Endothelial cell of umbilical vein (primary cell): ENCODE results near the gene CERCAM. TPM values are rescaled to one million over a fixed set of nuclear protein-coding genes. Genes with fewer than 3 reads are reported as not detected.

Experiments
- BruUV-seq: library from RNA; stranded (reverse); fragments of 400-500 nt; replicated peaks from 2 replicates; lab custom pipeline; 2021; lab: Mats Ljungman, UMichigan
- CTCF ChIA-PET: fragments of 300-600, 350-600 bp; sonication (Branson Sonifier 250); formaldehyde crosslinking; loops from one replicate; lab custom pipeline; 2021; ENCODE audit warnings: antibody characterized with exemption, inconsistent platforms; lab: Charles Lee
- POLR2A ChIA-PET: fragments of 300-600, 350-600 bp; sonication (Branson Sonifier 250); formaldehyde crosslinking; loops from one replicate; lab custom pipeline; 2021; ENCODE audit warnings: antibody characterized with exemption, inconsistent platforms; lab: Charles Lee
- DNase-seq: peaks from one replicate; pipeline ENCODE4 v3.0.0-alpha.2; 2011; ENCODE audit warnings: low read depth, low spot score
- FAIRE-seq: peaks from 2 replicates; lab custom pipeline; 2011; peaks lifted over from hg19 to GRCh38; lab: Jason Lieb, UNC
- H2AFZ ChIP-seq: 2 replicates; pipeline ENCODE4 v1.6.0; 2012; ENCODE audit warnings: low read depth, low read length, control low read depth, inconsistent platforms
- H3K27ac ChIP-seq: 2 replicates; pipeline ENCODE4 v1.5.1; 2011; ENCODE audit warnings: low read depth, mild to moderate bottlenecking, control low read depth, low read length, moderate library complexity; ENCODE audit not compliant: insufficient read depth
- H3K27me3 ChIP-seq, 2 experiments: 2 replicates each; pipeline versions ENCODE4 v1.6.0 to v1.6.1; 2011; ENCODE audit warnings: low read length in 2 of 2, mixed read lengths in 1 of 2; ENCODE audit not compliant: control insufficient read depth in 2 of 2, insufficient read depth in 2 of 2
- H3K36me3 ChIP-seq, 2 experiments: 2 replicates in 1 of 2; 3 replicates in 1 of 2; pipeline ENCODE4 v1.5.1; 2011; ENCODE audit warnings: low read length in 2 of 2, mild to moderate bottlenecking in 1 of 2, moderate library complexity in 1 of 2; ENCODE audit not compliant: control insufficient read depth in 2 of 2, insufficient read depth in 2 of 2; ENCODE audit errors: extremely low read depth in 1 of 2
- H3K4me1 ChIP-seq: 3 replicates; pipeline ENCODE4 v1.5.1; 2011; ENCODE audit warnings: mild to moderate bottlenecking, low read length; ENCODE audit not compliant: control insufficient read depth, insufficient read depth; ENCODE audit errors: extremely low read depth
- H3K4me2 ChIP-seq: 2 replicates; pipeline ENCODE4 v1.6.1; 2011; ENCODE audit warnings: low read length, control low read depth, mixed read lengths; ENCODE audit not compliant: insufficient read depth
- H3K4me3 ChIP-seq, 3 experiments: fragments of 200-600 bp in 1 of 3; sonication (generic), shearing (Covaris generic) in 1 of 3; replicated peaks in 1 of 3; 2 replicates each; pipeline ENCODE4 v1.5.1; 2011 to 2016; ENCODE audit warnings: control low read depth in 3 of 3, low read length in 3 of 3, mild to moderate bottlenecking in 2 of 3, inconsistent platforms in 1 of 3, low read depth in 1 of 3, moderate library complexity in 1 of 3; ENCODE audit not compliant: insufficient read depth in 1 of 3
- H3K79me2 ChIP-seq: 2 replicates; pipeline ENCODE4 v1.6.0; 2012; ENCODE audit warnings: low read length, inconsistent platforms; ENCODE audit not compliant: control insufficient read depth, insufficient read depth
- H3K9ac ChIP-seq: replicated peaks from 2 replicates; pipeline ENCODE3; 2011; ENCODE audit warnings: low read length, control low read depth; ENCODE audit not compliant: insufficient read depth; ENCODE audit errors: extremely low read depth
- H3K9me1 ChIP-seq: replicated peaks from 3 replicates; pipeline ENCODE4 v1.6.0; 2011; ENCODE audit warnings: mild to moderate bottlenecking, low read length; ENCODE audit not compliant: control insufficient read depth, insufficient read depth; ENCODE audit errors: extremely low read depth
- H3K9me3 ChIP-seq: replicated peaks from 2 replicates; pipeline ENCODE4 v1.5.1; 2012; ENCODE audit warnings: low read length, inconsistent platforms; ENCODE audit not compliant: control insufficient read depth, insufficient read depth
- H4K20me1 ChIP-seq: replicated peaks from 2 replicates; pipeline ENCODE3; 2011; ENCODE audit warnings: mild to moderate bottlenecking, low read length; ENCODE audit not compliant: control insufficient read depth, insufficient read depth; ENCODE audit errors: extremely low read depth
- CTCF ChIP-seq, 2 donors: IDR thresholded peaks; 1 replicate in 1 of 2; 2 replicates in 1 of 2; pipeline ENCODE4 v1.5.1; 2011; ENCODE audit warnings: low read length in 2 of 2, mild to moderate bottlenecking in 2 of 2, moderate library complexity in 2 of 2, control low read depth in 1 of 2, inconsistent platforms in 1 of 2, low read depth in 1 of 2; ENCODE audit not compliant: insufficient read depth in 1 of 2; ENCODE audit errors: extremely low read depth in 1 of 2
- EZH2 ChIP-seq: IDR thresholded peaks from 2 replicates; pipeline ENCODE4 v1.6.1; 2012; ENCODE audit warnings: borderline replicate concordance, low read depth, mild to moderate bottlenecking, moderate library complexity, low read length, inconsistent platforms; ENCODE audit not compliant: severe bottlenecking
- FOS ChIP-seq: IDR thresholded peaks from 2 replicates; pipeline ENCODE4 v1.6.1; 2011; ENCODE audit warnings: mild to moderate bottlenecking, low read length, moderate library complexity, borderline replicate concordance; ENCODE audit not compliant: insufficient read depth
- GATA2 ChIP-seq: IDR thresholded peaks from 2 replicates; pipeline ENCODE4 v1.7.0; 2011; ENCODE audit warnings: low read depth, mild to moderate bottlenecking, moderate library complexity, mixed read lengths, low read length; ENCODE audit not compliant: insufficient read length, insufficient read depth
- JUN ChIP-seq: IDR thresholded peaks from 2 replicates; pipeline ENCODE4 v1.6.1; 2011; ENCODE audit warnings: borderline replicate concordance, low read depth; ENCODE audit not compliant: insufficient read length, insufficient read depth
- MAX ChIP-seq: IDR thresholded peaks from 2 replicates; pipeline ENCODE4 v1.6.1; 2011; ENCODE audit not compliant: insufficient read depth, insufficient read length
- MYC ChIP-seq: IDR thresholded peaks from one replicate; pipeline ENCODE4 v1.6.1; 2011; ENCODE audit warnings: mild to moderate bottlenecking, low read depth, low read length
- POLR2A ChIP-seq: IDR thresholded peaks from 2 replicates; pipeline ENCODE4 v1.6.1; 2012; ENCODE audit warnings: low read depth, mild to moderate bottlenecking, control low read depth, low read length
- POLR2AphosphoS5 ChIP-seq: IDR thresholded peaks from 2 replicates; pipeline ENCODE4 v1.6.1; 2012; ENCODE audit warnings: low read depth, mild to moderate bottlenecking, control low read depth, low read length, moderate library complexity; ENCODE audit not compliant: insufficient read depth
- dilution Hi-C: fragments of 300-500 bp; cut with MboI; formaldehyde crosslinking; loops from one replicate; pipeline ENCODE4 v1.15.0; 2019; ENCODE audit warnings: low sequenced_read_pairs; ENCODE audit not compliant: extremely low pct_ligation_motif_present
- intact Hi-C: fragments of 100-400 bp; cut with micrococcal nuclease; formaldehyde crosslinking; loops from one replicate; pipeline ENCODE4 v1.10.0; 2022
- polyA plus RNA-seq, 4 experiments: library from polyadenylated mRNA; depleted of rRNA in 3 of 4; stranded (reverse) in 3 of 4; unstranded in 1 of 4; fragments of >200 nt; gene quantifications; 2 replicates each; pipeline versions ENCODE4 v1.2.1 to v1.2.3, GENCODE V29; 2011 to 2012; ENCODE audit warnings: missing spikeins in 1 of 4
- total RNA-seq: library from RNA; stranded (reverse); gene quantifications from 2 replicates; pipeline ENCODE4 v1.2.3, GENCODE V29; 2021

CERCAM gene
- total and polyA plus RNA-seq, 2 donors (not counting 3 experiments of a cell fraction or from before 2014, with no cell fraction given) = 47.9 to 77.8 TPM

GRCh38 chr9:128374221-128374675 lies 46.4 kb upstream of the CERCAM start:
- Histone ChIP-seq H3K27ac (no peak overlapping the region), H3K4me1 (peaks cover 17% of the 10 kb centered on the region), H3K4me3 (no peak overlapping the region), H3K4me2 (no peak overlapping the region), H4K20me1 (no peaks in the 10 kb centered on the region), H3K79me2 (peaks cover 48% of the 10 kb centered on the region), H3K9me3 (no peaks in the 10 kb centered on the region), H3K36me3 (peaks cover 0 to 5% of the 10 kb centered on the region in 2 experiments), H3K9ac (no peak overlapping the region), H3K27me3 (no peaks in the 10 kb centered on the region), H2AFZ (no peak overlapping the region), H3K9me1 (no peaks in the 10 kb centered on the region)
- intact Hi-C loops (no loop called here), dilution Hi-C loops (no loop called here)
- DNase-seq = no peak
- TF ChIP-seq GATA2 (no peak), FOS (no peak), POLR2AphosphoS5 (no peak), CTCF (IDR thresholded peaks at IDR 0.05; ENCODE audit: extremely low read depth in 1 of 2, insufficient read depth in 1 of 2, low read depth in 1 of 2, low read length in 2 of 2) (no peak), EZH2 (no peak), MAX (no peak), MYC (no peak), POLR2A (no peak), JUN (no peak)
- BruUV-seq = no TSS peak
- POLR2A ChIA-PET = no interaction called here
- no peak for FAIRE-seq
- CTCF ChIA-PET = no interaction called here
